SH-SY5Y (cell line): Measurements from ENCODE around the gene ASPHD1.

Experiments
- GATA2 ChIP-seq: IDR thresholded peaks from 2 replicates; pipeline ENCODE4 v1.6.1; 2011; ENCODE audit warnings: mild to moderate bottlenecking, low read depth, low read length
- GATA3 ChIP-seq: IDR thresholded peaks from 2 replicates; pipeline ENCODE4 v1.6.1; 2011; ENCODE audit warnings: low read depth, mild to moderate bottlenecking, low read length, moderate library complexity

GRCh38 chr16:29910819-29911675, 10.8 kb downstream of the ASPHD1 start:
- TF ChIP-seq GATA2 (no peak), GATA3 (no peak)
